HG03095 (cell line): ENCODE measurements around the gene SLC26A1.

Source experiments
- ATAC-seq: cut with Tn5 transposase; IDR thresholded peaks from one replicate; pipeline ENCODE4 v1.9.1; 2021; ENCODE audit warnings: moderate library complexity; ENCODE audit not compliant: unreplicated experiment

Gene SLC26A1

GRCh38 chr4:1013225-1014073 is 20.2 kb upstream of the SLC26A1 start:
- no peak for ATAC-seq

- ATAC-seq = no peak
Measured at GRCh38 chr4:1012034-1012739, 19.0 kb upstream of the SLC26A1 start.

- no peak for ATAC-seq
Measured at GRCh38 chr4:1011666-1012033, 18.4 kb upstream of the SLC26A1 start.

- ATAC-seq = peak; percentile 39
Measured at GRCh38 chr4:1011022-1011665, 17.9 kb upstream of the SLC26A1 start, which contains the start of gene FGFRL1. Gene FGFRL1 (plus strand): TSS chr4:1011626. CDS start chr4:1012486, 860 bp downstream.

- no peak for ATAC-seq
Measured at GRCh38 chr4:1010395-1011021, 17.3 kb upstream of the SLC26A1 start.

- ATAC-seq = no peak
Measured at GRCh38 chr4:1009542-1010394, 16.6 kb upstream of the SLC26A1 start.

GRCh38 chr4:1008840-1009541 is 15.8 kb upstream of the SLC26A1 start:
- no peak for ATAC-seq

GRCh38 chr4:1006856-1007255 is 13.7 kb upstream of the SLC26A1 start:
- no peak for ATAC-seq

- no peak for ATAC-seq
Measured at GRCh38 chr4:1004557-1005485, 11.6 kb upstream of the SLC26A1 start.

GRCh38 chr4:1004071-1004418 is 10.8 kb upstream of the SLC26A1 start:
- ATAC-seq = no peak

GRCh38 chr4:1003271-1004070 is 10.3 kb upstream of the SLC26A1 start:
- ATAC-seq = no peak

- ATAC-seq = no peak
Measured at GRCh38 chr4:1002631-1003251, 9.5 kb upstream of the SLC26A1 start.

GRCh38 chr4:1002131-1002630 is 9.0 kb upstream of the SLC26A1 start:
- ATAC-seq = no peak

- ATAC-seq = no peak
Measured at GRCh38 chr4:1001561-1002130, 8.4 kb upstream of the SLC26A1 start.

GRCh38 chr4:1000686-1001260 is 7.6 kb upstream of the SLC26A1 start:
- no peak for ATAC-seq

- no peak for ATAC-seq
Measured at GRCh38 chr4:999882-1000425, 6.8 kb upstream of the SLC26A1 start.
